Measurements from ENCODE around the gene LHX6.
A peak's percentile ranks its signal among the peaks of the same experiment; 100 is the strongest.

LHX6 gene

GRCh38 chr9:122225312-122226141 lies 3.2 kb downstream of the LHX6 start:
- no peak for FAIRE-seq
- no peak for TF ChIP-seq POLR2A (IDR thresholded peaks at IDR 0.05; ENCODE audit: low read depth, low read length)

GRCh38 chr9:122223435-122223834 lies 5.3 kb downstream of the LHX6 start:
- no peak for TF ChIP-seq POLR2A (IDR thresholded peaks at IDR 0.05; ENCODE audit: low read depth, low read length)
- no peak for DNase-seq (ENCODE audit: insufficient read length, low spot score)
- no peak for FAIRE-seq

More at GRCh38 chr9:122225312-122226141, 3.2 kb downstream of the LHX6 start:
- no peak for DNase-seq (ENCODE audit: insufficient read length, low spot score)

- TF ChIP-seq POLR2A (IDR thresholded peaks at IDR 0.05; ENCODE audit: low read depth, low read length): no peak
- DNase-seq (ENCODE audit: insufficient read length, low spot score) (no peak), FAIRE-seq (no peak)
These were observed 6.0 kb downstream of the LHX6 start for GRCh38 chr9:122222791-122223190.

- FAIRE-seq: no peak
- no peak for TF ChIP-seq POLR2A (IDR thresholded peaks at IDR 0.05; ENCODE audit: low read depth, low read length)
- DNase-seq (ENCODE audit: insufficient read length, low spot score): no peak
These were observed 7.5 kb downstream of the LHX6 start for GRCh38 chr9:122221183-122221811.

- no peak for TF ChIP-seq POLR2A (IDR thresholded peaks at IDR 0.05; ENCODE audit: low read depth, low read length)
- no peak for FAIRE-seq
- DNase-seq (ENCODE audit: insufficient read length, low spot score): no peak
These were observed 8.0 kb downstream of the LHX6 start for GRCh38 chr9:122220673-122221182.

GRCh38 chr9:122219856-122220672 lies 8.7 kb downstream of the LHX6 start:
- DNase-seq (ENCODE audit: insufficient read length, low spot score) (no peak), FAIRE-seq (no peak)
- TF ChIP-seq POLR2A (IDR thresholded peaks at IDR 0.05; ENCODE audit: low read depth, low read length): no peak

- no peak for TF ChIP-seq POLR2A (IDR thresholded peaks at IDR 0.05; ENCODE audit: low read depth, low read length)
- FAIRE-seq: no peak
- DNase-seq (ENCODE audit: insufficient read length, low spot score): no peak
These were observed 9.6 kb downstream of the LHX6 start for GRCh38 chr9:122218935-122219855.

GRCh38 chr9:122218071-122218934 lies 10.5 kb downstream of the LHX6 start:
- peak; percentile 84 for FAIRE-seq
- DNase-seq (ENCODE audit: insufficient read length, low spot score): peak; percentile 86

GRCh38 chr9:122217640-122218039 lies 11.1 kb downstream of the LHX6 start:
- FAIRE-seq (no peak), DNase-seq (ENCODE audit: insufficient read length, low spot score) (no peak)
- no peak for TF ChIP-seq POLR2A (IDR thresholded peaks at IDR 0.05; ENCODE audit: low read depth, low read length)

More at GRCh38 chr9:122218071-122218934, 10.5 kb downstream of the LHX6 start:
- TF ChIP-seq POLR2A (IDR thresholded peaks at IDR 0.05; ENCODE audit: low read depth, low read length): no peak

- FAIRE-seq: no peak
- no peak for TF ChIP-seq POLR2A (IDR thresholded peaks at IDR 0.05; ENCODE audit: low read depth, low read length)
- DNase-seq (ENCODE audit: insufficient read length, low spot score): no peak
These were observed 11.8 kb downstream of the LHX6 start for GRCh38 chr9:122216798-122217418.

GRCh38 chr9:122216138-122216797 lies 12.5 kb downstream of the LHX6 start:
- no peak for TF ChIP-seq POLR2A (IDR thresholded peaks at IDR 0.05; ENCODE audit: low read depth, low read length)
- FAIRE-seq: no peak
- no peak for DNase-seq (ENCODE audit: insufficient read length, low spot score)
